ENCODE results near the gene LOXL1.

- TF ChIP-seq CTCF (IDR thresholded peaks at IDR 0.05; ENCODE audit: low read depth, low read length, missing input control) (no peak), MAX (IDR thresholded peaks at IDR 0.05) (no peak), REST (IDR thresholded peaks at IDR 0.05) (no peak), SP1 (IDR thresholded peaks at IDR 0.05) (no peak), TAF1 (conservative IDR thresholded peaks at IDR 0.05) (no peak), GABPA (IDR thresholded peaks at IDR 0.05 in 1 of 2, conservative IDR thresholded peaks at IDR 0.05 in 1 of 2) (no peak), YY1 (IDR thresholded peaks at IDR 0.05) (no peak), RAD21 (IDR thresholded peaks at IDR 0.05) (no peak), EGR1 (IDR thresholded peaks at IDR 0.05; ENCODE audit: low read depth in 2 of 2) (no peak)
These were observed 42.1 kb upstream of the LOXL1 start for GRCh38 chr15:73884159-73884558.

Data from liver (tissue), 3 donors.